ENCODE results near the gene COPRS.

The COPRS gene, protein sequence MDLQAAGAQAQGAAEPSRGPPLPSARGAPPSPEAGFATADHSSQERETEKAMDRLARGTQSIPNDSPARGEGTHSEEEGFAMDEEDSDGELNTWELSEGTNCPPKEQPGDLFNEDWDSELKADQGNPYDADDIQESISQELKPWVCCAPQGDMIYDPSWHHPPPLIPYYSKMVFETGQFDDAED

DNA sequence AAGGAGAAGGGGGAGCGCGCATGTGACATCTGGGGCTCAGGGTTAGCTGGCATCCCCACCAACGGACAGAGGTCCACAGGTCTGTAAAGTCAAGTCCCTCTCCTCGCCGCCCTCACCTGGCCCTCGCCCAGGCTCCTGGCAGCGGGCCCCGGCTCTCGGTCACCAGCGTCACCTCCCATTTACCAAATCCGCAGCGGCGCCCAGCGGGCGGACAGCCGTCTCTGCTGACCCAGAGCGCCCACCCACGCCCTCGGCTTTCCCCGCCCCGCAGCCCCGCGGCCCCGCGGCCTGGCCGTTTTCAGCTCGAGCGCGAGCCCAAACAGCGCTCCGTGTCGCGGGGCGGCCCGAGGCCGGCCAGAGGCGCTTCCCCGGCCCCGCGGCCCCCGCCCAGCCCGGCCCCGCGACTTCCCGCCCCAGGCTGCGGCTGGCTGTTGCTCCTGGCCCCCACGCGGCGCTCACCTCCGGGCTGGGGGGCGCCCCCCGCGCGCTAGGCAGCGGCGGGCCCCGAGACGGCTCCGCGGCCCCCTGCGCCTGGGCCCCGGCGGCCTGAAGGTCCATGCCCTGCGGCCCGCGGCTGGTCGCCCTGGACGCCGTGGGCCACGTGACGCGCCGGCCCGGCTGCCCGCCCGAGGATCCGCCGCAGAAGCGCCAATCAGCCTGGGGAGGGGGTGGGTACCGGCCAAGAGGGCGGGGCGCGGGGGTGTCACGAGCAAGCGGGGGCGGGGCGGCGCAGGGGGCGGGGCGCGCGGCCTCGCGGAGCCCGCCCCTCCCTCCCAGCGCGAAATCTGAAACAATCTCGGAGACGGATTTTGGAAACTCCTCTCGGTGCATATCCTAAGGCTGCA, at the start of gene COPRS:
Gene COPRS (minus strand): TSS at position 603 of the 845 bp plus-strand sequence. CDS start 45 bp downstream, at position 558.
- peak; percentile 93 for DNase-seq

- no peak for DNase-seq
Measured at GRCh38 chr17:31908386-31908785, 49.3 kb upstream of the COPRS start.

DNA sequence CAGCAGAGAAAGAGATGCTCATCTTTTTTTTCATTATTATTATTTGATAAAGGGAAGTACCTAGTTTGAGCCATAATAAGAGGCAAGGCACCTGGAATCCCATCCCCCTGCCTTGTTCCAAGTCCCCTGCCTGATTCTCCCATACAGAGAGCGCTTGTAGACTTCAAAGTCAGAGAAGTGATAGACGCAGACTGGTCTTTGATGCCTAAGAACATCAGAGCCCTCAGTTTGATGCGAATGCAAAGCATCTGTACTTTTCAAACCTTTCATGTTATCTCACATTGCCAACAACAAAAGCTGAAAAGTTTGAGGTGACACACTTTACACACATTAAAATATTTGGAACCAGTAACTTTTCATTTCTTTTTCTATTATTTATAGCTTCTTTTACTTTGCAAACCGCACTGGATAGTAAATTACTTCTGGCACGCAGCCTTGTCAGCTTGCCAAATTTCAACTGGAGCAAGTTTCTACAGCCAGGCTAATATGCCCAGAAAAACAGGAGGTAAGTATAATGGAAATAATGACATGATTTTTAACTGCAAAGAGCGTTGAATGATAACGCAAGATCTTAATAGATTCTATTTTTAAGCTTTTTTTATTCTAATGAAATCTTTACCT, 48.4 kb upstream of the COPRS start:
- DNase-seq, result peak; percentile 62

DNA sequence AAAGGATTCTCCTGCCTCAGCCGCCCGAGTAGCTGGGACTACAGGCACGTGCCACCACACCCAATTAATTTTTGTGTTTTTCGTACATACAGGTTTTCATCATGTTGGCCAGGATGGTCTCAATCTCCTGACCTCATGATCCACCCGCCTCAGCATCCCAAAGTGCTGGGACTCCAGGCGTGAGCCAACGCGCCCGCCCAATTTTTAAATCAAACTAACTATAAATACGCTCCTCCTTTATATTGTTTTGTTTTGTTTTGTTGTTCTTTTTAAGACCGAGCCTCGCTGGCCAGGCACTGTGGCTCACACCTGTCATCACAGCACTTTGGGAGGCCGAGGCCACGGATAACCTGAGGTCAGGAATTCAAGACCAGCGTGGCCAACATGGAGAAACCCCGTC, 44.4 kb upstream of the COPRS start:
- no peak for DNase-seq

- no peak for DNase-seq
Measured at GRCh38 chr17:31902693-31903092, 43.6 kb upstream of the COPRS start.

DNA sequence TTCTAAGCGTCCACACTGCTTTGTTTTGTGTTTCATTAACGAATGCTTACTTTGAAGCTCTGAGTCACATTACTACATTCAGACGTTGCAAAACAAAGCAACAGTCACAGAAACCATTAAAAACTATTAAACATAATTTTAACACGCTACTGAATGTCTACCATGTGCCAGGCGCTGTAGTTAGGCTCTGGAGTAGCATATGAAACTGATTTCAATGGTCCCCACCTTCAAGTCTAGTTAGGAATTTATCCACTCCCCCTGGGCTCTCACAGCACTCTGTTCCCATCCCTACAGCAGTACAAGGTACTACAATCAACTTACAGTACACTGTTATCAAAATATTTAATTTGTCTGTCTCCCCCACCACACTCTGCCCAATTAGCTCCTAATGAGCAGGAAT, 41.8 kb upstream of the COPRS start:
- no peak for DNase-seq

GRCh38 chr17:31888124-31888523, 29.1 kb upstream of the COPRS start:
- no peak for DNase-seq

GRCh38 chr17:31882571-31882970, 23.5 kb upstream of the COPRS start:
- no peak for DNase-seq

DNA sequence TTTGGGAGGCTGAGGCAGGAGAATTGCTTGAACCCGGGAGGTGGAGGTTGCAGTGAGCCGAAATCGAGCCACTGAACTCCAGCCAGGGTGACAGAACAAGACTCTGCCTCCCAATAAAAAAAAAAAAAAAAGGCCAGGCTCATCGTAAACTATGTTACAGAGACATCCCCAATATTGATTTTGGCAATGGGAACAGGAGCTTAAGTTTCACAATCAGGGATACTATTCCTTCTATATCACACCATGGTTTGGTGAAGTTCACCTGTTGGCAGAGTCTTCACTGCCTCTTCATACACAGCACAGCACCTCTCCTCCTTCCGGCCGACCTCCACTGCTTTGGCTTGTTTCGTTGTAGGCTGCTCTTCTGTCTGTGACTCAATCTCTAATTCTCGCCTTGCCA, 21.3 kb upstream of the COPRS start:
- DNase-seq, result no peak

DNA sequence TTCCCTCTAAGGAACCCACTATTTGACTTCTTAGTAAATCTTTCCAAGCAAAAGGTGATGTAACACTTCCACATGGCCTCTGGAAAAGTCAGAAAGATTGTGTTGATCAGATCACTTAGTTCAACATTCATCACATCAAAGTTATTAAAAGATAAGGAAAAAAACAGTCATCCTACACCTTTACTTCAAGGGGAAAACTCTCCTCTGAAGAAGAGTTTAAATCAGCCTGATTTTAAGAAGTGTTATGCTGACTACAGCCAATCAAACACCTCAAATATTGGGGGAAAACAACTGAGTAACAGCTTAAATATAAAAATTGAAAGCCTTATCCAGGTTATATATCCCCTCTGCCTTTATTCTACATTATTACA, 19.6 kb upstream of the COPRS start:
- DNase-seq, result no peak

- peak; percentile 46 for DNase-seq
Measured at GRCh38 chr17:31877911-31878702, 19.1 kb upstream of the COPRS start.

DNA sequence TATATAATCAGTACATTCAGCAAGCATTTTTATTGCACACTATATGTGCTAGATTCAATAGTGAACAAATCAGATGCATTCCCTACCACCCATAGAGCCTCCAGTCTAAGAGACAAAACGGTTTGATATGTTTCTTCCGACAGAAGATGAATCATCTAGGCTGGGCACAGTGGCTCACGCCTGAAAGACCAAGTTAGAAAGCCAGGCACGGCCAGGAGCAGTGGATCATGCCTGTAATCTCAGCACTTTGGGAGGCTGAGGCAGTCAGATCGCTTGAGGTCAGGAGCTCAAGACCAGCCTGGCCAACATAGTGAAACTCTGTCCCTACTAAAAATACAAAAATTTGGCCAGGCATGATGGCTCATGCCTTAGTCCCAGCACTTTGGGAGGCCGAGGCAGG, 18.3 kb upstream of the COPRS start:
- no peak for DNase-seq

DNA sequence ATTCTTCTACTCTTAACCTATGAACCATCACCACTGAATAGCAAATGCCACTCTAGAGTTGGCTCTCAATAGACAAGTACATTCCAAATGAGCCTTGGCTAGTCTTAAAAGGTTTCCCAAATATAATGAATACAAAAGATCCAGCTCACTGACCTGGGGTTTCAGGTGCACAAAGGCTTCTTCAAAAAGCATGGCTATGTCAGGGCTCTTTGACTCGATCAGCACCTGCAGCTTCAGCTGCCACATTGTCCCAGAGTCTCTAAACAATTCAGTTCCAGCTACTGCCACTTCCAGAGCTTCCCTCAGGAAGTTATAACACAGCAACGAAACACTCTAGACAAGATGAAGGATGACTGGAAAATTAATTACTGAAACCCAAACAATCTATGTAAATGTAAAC, 16.0 kb upstream of the COPRS start:
- DNase-seq, result no peak

- DNase-seq, result no peak
Measured at GRCh38 chr17:31869797-31870568, 10.9 kb upstream of the COPRS start.

DNA sequence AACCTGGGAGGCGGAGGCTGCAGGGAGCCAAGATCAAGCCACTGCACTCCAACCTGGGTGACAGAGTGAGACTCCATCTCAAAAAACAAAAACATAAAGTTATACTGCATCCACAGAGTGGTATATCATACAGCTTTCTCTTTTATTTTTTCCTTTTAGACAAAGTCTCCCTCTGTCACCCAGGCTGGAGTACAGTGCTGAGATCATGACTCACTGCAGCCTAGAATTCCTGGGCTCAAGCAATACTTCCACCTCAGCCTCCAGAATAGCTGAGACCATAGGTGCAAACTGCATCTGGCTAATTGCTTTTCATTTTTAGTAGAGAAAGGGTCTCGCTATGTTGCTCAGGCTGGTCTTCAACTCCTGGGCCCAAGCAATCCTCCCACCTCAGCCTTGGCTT, 10.0 kb upstream of the COPRS start:
- DNase-seq, result no peak

DNA sequence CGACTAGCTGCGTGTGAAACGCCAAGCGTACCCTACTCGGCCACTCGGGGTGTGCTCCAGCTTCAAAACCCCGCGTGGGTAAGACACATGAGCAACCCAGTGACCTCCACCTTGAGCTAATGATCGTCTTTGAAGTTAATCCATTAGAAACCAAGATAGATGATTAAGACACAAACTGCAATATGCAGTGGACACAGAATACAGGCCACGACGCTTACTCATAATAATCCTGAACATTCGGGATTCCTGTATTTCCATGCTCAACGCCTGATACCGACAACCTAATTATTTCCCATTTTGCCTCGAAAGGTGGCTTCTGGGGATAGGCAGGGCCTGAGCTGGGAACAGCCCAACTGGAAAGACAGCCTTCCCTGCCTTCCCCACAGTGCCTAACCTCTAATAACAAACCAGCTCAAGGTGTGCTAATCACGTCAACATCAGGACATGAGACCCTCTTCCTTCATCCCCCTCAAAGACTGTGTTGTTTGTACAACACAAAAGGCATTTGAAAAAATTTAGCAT, 504 bp upstream of the COPRS start:
- no peak for DNase-seq

DNA sequence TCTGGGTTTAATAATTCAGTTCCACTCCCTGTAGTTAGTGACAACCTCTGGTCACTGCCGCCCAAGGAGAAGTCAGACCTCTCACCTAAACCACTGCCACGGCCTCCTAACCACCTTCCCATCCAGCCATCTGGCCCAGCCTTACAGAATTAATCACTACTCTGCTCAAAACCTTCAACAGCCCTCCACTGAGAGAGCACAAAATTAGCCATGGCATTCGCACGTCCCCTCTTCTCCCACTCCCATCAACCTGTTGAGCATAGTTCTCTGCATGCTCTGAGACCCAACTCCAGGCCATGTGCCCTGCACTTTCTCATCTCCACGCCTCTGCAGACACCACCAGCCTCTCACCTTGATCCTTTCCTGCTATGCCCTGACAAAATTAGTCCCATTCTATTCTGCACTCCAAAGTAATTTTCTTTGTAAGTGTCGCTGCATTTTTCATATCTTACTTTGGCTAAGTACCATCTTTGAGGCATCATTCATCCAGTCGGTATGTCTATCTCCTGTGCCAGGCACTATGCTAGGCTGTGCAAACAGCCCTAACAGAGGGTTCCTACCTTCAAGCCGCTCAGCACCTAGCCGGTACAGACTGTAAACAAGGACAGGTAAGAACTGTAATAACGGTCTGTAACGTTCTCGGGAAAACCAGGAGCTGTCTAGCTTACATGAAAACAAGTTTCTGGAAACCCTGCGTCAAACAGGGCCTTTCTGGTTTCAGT, 963 bp downstream of the COPRS start:
- no peak for DNase-seq

DNA sequence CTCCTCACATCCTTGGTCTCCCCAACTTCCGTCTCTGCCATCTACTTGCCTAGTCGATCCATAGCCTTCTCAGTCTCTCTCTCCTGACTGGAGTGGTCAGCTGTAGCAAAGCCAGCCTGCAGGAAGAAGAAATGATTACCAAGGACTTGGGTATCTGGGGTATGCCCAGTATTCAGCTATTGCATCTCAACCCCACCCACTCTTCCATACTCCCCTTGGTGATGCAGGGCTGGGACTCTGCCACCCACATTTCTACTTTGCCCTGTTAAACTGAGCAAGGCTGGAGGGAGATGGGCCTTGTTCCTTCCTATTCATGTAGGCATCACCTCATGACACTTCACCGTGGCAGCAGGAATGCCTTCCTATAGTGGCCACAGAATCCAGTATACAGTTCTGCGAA, 2.3 kb downstream of the COPRS start:
- no peak for DNase-seq

DNA sequence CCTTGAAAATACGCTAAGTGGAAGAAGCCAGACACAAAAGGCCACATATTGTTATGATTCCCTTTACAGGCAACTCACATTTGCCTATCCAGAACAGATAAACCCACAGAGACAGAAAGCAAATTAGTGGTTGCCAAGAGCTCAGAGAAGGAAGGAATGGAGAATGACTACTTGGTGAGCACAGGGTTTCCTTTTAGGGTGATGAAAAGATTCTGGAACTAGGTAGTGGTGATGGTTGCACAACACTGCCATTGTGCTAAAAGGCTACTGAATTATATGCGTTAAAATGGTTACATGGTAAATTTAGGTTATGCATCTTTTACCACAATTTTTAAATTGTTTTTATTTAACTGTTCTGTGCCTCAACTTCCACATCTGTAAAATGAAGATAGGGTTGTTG, 4.4 kb downstream of the COPRS start:
- no peak for DNase-seq

DNA sequence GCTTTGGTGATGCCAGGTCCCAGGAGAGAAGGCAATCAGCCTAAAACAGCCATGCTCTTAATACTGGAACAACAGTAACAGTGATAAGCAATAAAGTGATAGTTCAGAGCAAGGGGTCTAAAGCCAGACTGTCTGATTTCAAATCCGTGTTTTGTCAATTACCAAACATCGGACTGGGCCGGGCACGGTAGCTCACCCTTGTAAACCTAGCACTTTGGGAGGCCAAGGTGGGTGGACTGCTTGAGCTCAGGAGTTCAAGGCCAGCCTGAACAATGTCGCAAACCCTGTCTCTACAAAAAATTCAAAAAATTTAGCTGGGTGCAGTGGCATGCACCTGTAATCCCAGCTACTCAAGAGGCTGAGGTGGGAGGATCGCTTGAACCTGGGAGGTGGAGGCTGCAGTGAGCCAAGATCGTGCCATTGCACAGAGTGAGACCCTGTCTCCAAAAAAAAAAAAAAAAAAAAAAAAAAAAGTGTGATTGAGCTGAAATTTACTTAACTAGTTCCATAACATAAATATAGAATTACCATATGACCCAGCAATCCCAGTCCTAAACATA, 5.1 kb downstream of the COPRS start:
- DNase-seq, result no peak

DNA sequence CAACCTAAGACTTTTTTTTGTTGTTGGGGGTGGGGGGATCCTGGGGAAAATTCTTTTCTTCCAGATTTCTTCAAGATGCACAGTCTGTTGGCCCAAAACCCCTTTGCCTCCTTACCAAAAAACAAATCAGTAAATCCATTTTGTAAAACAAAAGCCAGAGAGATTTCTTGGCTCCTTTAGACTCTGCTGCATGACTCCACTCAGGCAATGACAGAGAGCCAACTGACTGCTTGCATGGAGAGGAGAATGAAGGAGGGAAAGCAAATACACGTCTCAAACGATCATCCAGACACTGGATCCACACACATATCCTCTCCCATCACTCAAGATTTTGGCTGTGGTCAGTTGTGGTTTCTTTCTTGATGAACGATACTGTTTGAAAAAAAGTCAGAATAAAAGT, 13.8 kb downstream of the COPRS start:
- no peak for DNase-seq
